RPMI7951 (cell line): ENCODE measurements around the gene ADORA2A. TPM values are rescaled to one million over a fixed set of nuclear protein-coding genes. Genes with fewer than 3 reads are reported as not detected.

Source experiments
- DNase-seq: peaks from one replicate; pipeline ENCODE4 v3.0.0-alpha.2; 2012; ENCODE audit warnings: low read depth
- total RNA-seq: library from RNA; depleted of rRNA; stranded (reverse); fragments of >200 nt; shearing (Covaris generic); gene quantifications from 2 replicates; pipeline ENCODE4 v1.2.3, GENCODE V29; 2014

Gene ADORA2A
- total RNA-seq, 1 experiment from 2014 or later, result 4.2 TPM

DNA sequence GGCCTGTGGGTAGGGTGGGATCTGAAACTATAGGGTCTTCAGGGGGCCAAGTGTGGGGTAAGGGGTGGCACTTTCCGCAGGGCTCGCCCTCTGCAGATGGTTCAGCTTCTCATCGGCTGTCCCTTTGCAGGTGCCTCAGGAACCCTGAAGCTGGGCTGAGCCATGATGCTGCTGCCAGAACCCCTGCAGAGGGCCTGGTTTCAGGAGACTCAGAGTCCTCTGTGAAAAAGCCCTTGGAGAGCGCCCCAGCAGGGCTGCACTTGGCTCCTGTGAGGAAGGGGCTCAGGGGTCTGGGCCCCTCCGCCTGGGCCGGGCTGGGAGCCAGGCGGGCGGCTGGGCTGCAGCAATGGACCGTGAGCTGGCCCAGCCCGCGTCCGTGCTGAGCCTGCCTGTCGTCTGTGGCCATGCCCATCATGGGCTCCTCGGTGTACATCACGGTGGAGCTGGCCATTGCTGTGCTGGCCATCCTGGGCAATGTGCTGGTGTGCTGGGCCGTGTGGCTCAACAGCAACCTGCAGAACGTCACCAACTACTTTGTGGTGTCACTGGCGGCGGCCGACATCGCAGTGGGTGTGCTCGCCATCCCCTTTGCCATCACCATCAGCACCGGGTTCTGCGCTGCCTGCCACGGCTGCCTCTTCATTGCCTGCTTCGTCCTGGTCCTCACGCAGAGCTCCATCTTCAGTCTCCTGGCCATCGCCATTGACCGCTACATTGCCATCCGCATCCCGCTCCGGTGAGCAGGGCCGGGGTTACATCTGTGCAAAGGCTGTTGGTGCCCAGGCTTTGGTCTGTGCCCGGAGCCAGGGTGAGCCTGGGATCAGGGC lies 5.8 kb downstream of the ADORA2A start:
- DNase-seq, result no peak

DNA sequence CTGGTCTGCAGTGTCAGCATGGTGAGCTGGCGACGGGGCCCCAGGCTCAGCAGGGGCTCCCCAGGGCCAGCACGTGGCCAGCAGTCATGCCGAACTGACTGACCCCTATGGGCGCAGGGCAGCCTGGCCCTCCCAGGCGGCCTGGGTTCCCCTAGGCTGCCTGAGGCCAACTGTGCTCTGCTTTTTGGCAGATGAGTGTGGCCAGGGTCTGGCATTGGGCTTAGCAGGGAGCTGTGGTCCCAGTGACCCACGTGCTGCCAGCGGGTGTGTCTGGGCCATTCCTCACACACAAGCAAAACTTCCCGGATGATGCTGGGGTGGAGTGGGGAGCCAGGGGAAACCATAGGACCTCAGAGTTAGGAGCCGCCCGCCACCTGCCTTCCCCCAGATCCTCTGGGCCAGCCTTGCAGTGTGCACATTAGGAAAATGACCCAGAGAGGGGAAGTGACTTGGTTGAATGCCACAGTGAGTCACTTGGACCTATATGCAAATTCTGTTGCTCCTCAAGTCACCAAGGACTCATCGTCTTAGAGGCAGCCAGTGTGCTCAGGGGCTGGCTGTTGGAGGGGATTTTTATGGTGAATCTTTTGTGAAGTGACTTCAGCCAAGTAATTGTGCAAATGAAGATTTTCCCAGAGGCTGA lies 6.5 kb downstream of the ADORA2A start:
- DNase-seq, result peak; percentile 86

DNA sequence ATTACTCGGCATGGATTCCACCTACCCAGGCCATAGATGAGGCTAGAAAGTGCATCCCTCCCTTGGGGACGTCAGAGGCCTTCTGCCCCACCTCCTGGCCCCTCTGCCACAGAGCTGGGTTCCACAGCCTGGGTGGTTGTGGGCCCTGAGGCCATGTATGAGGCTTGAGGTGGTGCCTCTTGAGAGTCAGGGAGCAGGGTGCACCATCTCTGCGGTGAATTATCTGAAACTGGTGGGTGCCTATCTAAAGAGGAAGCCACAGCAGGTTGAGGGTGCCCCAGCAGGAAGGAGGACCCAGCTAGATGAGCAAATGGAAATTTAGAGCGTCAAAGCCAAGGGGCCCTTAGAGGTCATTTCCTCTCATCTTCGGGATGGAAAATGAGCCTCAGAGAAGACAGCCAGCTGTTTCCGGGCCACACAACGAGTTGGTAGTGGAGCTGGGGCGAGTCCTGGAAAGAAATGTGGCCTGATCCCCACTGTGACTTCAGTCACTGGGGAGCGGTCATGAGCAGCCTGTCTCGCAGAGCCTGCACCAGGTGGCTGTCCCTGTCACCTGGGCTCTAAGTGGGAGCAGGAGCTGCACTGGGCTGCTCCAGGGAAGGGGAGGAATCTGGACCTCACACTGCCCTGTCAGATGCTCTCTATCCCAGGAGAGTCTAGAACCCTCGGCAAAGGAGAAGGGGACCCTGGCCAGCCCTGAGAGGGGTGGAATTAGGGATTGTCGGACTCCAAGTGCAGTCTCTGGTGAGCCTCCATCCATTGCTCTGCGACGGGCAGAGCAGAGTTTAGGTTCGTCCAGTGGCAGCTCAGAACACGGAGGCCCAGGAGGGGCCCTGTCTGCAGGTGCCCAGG lies 7.3 kb downstream of the ADORA2A start:
- peak; percentile 71 for DNase-seq

DNA sequence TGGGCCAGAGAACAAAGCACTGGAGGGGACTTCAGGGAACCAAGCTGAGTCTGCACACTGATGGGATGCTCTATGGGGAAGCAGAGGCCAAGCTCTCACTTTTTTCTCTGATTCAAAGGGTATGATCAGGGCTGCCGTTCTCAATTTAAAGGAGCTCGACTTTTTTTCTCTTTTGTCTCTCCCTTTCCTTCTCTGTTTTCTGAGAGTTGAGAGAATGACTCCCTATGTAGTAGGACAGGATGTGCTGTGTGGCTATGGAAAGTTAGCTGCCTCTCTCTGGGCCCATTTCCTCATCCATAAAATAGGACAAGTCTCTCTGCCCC lies 7.9 kb downstream of the ADORA2A start:
- DNase-seq, result no peak

DNA sequence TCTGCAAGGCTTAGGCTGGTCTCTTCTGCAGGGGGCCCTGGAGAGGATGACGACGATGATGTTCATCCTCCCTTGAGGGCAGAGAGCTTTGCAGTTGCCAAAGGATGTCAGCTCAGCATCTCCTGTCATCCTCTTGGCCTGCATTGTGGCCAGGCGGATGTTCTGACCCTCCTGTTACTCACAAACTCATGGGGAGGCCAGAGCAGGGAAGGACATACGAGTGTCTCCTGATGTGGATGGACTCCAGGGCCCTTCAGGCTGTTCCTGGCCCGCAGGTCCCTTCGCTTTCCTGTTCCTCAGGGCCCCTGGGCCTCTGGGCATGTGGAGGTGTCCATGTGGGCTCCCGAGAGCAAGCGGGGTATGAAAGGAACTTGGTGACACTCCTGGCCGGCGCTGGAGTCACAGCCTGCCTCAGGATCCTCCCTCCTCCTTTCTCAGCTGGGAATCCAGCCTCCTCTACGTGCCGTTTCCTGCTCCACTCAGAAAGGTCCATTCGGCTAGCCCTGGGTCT lies 8.5 kb downstream of the ADORA2A start:
- DNase-seq, result peak; percentile 87

DNA sequence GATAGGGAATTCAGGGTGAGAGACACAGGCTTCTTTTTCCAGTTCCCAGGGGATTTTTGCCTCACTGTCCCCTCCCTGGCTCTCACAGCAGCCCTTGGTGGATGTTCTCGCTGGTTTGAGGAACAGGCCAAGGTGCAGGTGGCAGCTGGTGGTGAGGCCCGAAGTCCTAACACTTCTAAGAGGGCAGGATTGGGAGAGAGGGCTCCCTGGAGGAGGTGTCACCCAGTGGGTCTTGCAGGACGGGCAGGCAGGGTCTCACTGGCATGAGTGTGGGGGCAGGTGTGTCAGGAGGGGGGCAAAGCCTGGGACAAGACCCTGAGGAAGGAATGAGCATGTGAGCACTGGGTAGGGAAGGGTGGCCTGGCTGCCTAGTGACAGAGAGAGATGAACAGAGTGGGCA lies 9.2 kb downstream of the ADORA2A start:
- no peak for DNase-seq

DNA sequence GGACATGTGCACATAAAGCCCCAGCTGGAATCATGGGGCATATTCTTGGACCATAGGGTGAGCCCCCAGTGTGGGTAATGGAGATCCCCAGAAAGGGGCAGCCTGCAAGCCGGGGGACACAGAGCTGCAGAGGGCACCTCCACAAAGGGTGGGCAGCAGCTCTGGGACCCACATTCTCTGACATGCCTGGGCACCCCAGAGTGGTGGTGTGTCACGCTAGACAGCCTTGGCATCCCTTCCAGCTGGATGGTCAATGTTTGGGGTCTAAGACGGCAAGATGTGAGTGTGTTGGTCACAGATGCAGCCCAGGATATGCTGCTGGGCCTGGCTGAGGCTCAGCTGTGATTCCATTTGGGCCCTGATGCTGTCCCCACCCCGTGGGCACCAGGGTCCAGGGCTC lies 9.7 kb downstream of the ADORA2A start:
- no peak for DNase-seq

DNA sequence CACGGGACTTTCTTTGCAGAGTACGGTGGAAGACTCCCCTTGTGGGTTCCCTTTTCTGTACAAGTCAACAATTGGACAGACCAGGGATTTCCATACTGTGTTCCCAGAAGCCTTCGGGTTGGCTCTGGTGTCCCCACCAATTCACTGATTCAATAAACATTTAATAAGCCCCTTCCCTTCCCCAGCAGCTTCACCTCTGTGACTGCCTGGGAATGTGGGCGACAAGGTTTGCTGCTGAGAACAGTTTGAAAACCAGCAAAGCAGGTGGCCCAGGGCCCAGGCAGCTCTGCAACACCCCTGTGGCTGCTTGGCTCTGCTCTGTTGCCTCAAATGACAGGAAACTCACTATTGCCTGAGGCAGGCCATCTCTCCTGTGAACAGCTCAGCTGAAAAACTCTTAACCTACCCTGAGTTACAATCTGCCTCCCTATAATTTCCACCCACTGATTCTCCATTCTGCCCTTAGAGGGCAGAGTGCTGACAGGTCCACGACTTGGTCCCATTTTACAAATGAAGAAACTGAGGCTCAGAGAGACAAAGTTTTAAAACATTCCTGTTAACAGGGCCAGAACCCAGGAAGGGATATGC lies 10.4 kb downstream of the ADORA2A start:
- peak; percentile 79 for DNase-seq

DNA sequence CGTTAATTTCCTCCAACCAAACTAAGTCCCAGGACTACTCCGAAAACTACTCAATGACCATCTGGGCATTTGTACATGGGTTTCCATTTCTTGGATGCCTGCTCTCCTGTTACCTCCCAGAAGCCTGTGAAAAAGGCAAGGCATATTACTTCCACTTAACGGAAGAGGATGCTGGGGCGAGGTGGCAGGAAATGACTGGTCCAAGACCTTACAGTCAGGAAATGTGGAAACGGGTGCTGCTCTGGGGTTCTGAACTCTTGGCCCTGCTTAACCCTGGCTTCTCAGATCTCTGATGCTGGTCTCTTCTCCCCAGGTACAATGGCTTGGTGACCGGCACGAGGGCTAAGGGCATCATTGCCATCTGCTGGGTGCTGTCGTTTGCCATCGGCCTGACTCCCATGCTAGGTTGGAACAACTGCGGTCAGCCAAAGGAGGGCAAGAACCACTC lies 12.9 kb downstream of the ADORA2A start:
- no peak for DNase-seq

DNA sequence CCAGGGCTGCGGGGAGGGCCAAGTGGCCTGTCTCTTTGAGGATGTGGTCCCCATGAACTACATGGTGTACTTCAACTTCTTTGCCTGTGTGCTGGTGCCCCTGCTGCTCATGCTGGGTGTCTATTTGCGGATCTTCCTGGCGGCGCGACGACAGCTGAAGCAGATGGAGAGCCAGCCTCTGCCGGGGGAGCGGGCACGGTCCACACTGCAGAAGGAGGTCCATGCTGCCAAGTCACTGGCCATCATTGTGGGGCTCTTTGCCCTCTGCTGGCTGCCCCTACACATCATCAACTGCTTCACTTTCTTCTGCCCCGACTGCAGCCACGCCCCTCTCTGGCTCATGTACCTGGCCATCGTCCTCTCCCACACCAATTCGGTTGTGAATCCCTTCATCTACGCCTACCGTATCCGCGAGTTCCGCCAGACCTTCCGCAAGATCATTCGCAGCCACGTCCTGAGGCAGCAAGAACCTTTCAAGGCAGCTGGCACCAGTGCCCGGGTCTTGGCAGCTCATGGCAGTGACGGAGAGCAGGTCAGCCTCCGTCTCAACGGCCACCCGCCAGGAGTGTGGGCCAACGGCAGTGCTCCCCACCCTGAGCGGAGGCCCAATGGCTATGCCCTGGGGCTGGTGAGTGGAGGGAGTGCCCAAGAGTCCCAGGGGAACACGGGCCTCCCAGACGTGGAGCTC lies 13.5 kb downstream of the ADORA2A start:
- DNase-seq, result no peak

DNA sequence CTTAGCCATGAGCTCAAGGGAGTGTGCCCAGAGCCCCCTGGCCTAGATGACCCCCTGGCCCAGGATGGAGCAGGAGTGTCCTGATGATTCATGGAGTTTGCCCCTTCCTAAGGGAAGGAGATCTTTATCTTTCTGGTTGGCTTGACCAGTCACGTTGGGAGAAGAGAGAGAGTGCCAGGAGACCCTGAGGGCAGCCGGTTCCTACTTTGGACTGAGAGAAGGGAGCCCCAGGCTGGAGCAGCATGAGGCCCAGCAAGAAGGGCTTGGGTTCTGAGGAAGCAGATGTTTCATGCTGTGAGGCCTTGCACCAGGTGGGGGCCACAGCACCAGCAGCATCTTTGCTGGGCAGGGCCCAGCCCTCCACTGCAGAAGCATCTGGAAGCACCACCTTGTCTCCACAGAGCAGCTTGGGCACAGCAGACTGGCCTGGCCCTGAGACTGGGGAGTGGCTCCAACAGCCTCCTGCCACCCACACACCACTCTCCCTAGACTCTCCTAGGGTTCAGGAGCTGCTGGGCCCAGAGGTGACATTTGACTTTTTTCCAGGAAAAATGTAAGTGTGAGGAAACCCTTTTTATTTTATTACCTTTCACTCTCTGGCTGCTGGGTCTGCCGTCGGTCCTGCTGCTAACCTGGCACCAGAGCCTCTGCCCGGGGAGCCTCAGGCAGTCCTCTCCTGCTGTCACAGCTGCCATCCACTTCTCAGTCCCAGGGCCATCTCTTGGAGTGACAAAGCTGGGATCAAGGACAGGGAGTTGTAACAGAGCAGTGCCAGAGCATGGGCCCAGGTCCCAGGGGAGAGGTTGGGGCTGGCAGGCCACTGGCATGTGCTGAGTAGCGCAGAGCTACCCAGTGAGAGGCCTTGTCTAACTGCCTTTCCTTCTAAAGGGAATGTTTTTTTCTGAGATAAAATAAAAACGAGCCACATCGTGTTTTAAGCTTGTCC lies 14.3 kb downstream of the ADORA2A start:
- peak; percentile 40 for DNase-seq

DNA sequence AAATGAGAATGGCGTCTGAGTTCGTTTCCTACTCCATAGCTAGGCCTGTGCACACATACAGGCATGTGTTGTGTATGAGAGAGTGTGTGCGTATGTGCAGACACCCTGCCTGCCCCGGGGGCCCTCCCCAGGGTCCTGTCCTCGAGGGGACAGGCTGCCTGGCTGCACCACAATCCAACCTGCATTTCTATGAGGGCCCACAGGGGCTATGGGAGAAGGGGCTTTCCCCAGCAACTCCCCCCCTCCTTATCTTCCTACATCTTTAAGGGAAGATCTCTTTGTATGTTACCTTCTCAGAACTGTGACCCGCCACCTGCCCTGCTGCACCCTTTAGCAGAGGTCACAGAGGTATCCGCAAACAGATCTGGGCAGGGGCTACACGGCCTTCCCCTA lies 14.9 kb downstream of the ADORA2A start:
- DNase-seq, result no peak

DNA sequence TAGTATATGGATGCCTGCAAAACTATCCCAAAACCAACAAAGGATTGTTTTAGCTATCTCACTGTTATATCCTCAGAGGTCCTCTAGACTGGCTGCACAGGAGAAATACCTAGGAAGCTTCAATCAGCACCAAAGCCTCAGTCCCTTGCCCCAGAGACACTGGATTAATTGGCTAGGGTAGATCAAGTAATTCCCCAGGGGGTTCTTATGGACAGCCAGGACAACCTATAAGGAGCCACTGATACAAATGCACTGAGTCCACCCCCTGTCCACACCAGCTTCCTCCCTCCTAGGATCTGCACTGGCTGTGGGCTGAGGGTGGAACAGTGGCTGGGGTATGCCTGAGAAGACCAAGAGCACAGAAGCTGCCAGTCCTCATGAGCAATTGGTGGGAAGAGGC lies 16.3 kb downstream of the ADORA2A start:
- no peak for DNase-seq

DNA sequence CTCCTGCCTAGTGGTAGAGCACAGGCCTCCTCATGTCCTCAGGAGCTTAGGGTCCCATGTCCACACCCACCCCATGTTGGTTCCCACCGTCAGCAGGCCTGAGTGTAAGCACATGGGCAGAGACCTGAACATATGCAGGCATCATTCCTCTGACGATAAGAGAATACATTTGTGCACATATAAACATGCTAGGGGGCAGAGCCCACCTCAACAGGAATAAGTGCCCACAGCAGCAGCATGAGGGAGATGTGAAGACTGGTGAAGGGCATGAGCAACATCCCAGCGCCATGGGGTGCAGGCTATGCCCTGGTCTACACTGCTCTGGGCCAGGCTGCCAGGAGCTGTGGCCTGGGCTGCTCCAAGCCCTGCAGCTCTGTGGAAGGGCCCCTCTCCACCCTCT lies 16.9 kb downstream of the ADORA2A start:
- DNase-seq, result no peak

DNA sequence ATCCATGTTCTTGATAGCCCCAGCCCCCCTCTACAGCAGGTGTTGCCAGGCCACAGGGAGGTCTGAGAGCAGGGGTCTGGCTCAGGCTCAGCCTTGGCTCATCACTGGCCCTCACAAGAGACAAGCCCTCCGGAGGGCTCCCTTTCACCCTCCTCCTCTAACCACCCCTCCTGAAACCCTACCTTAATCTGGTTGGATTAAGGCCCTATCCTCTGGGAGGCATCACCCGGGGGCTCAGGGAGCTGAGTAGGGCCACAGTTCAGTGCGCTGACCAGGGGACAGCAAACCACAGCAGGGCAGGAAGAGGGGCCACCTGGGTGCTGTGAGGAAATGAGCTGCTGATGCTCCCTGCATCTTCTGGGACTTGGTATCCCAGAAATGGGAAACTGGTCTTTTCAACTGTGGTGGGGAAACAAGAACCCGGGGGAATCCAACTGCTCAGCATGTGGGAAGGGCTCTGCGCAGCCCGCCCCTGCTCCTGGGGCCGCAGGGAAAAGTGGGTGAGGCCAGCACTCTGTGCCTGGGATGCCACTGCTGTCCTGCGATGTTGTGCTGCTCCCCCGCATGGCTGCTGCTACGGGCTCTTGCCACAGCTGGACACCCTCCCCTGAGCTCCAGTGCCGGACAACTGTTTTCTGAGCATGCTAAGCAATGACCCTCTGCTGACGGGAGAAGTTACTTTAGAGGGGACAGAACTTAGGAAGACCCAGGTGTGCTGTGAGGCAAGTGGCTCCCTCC lies 17.5 kb downstream of the ADORA2A start:
- no peak for DNase-seq

DNA sequence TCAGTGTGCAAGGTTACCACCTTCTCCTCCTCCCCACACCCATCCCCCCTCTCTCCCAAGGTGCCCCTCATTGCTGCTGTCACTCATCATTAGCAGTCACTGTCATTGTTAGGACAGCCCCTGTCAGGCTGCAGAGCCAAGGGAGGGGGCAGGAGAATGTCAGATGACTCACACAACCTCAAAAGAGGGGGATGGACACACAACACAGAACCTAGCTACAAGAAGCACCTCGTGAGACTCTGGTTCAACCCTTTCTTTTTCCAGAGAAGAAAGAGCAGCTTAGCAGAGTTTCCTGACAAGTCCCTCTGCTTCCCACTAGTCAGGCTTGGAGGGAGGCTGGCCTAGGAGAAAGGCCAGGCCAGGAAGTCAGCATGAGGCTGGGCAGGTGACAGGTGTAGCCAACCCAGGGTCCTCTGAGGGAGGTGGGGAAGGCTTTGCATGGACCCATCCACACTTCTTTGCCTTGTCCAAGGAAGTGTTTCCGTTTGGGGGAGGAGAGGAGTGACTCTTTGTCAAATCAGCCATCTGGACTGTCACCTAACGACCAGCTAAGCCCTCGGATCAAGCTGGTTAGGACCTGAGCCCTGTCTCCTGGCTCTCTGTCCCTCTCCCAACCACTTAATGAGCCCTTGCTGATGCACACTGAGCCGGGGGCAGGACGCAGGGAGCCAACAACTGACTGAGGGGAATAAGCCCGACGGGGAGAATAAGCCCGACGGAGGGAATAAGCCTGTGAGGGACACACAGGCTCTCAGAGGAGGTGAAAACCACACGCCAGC lies 18.3 kb downstream of the ADORA2A start:
- DNase-seq, result no peak

DNA sequence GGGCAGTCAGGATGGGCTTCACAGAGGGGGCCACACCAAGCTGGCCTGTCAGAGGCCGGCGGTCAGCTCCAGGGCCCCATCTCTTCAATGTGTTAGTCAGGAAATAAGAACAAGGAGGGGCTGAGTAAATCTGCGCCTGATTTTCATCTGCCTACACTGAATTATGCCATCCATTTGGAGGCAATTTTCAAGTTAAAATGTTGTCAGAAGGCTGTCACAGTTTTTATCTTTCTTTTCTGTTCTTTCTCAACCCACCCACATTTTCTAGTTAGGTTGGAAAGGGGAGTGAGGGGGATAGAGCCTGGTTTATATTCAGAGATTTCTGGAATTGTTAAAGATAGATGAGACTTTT lies 18.8 kb downstream of the ADORA2A start:
- DNase-seq, result no peak

DNA sequence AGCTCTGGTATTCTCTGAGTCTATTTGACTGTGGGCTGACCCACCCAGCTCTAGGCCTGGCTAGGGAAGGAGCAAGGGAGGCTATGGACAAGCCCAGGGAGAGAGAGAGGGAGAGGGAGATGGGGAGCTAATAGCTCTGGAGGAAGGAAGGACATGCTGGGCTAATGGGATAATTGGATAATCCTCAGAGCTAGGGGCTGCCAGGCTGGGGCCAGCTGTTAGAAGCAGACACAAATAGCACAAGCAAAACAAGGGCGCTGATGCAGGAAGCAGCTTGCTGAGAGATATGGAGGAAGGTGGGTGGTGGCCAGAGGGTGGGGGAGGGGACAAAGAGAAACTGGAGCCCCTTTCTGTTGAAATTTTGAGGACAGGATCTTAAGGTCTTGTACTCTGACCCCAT lies 23.2 kb downstream of the ADORA2A start:
- DNase-seq, result no peak

DNA sequence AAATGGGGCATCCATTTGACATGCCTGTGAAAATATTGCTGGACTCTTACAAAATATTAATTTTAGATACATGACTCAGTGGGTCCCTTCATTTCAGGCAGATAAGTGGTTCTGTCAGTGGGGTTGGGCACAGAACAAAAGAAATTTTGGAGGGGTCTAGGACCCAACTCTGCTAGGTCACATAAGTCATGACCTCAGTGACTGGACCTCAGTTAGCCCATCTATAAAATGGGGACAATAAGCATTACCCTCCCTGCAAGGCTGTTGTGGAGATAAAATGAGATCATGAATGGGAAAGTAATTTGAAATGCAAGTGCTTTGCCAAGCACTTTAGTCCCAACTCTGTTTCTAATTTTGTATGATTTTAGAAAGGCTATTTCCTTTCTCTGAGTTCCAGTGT lies 23.8 kb downstream of the ADORA2A start:
- no peak for DNase-seq
